ENCODE measurements around the gene SSX4. TPM values are rescaled to one million over a fixed set of nuclear protein-coding genes. Genes with fewer than 3 reads are reported as not detected.
"Not testable (repeated sequence)": the region's sequence is repeated elsewhere in the genome, so short reads cannot be mapped to it uniquely, and the experiment has no call there.

SSX4 gene
- total and polyA plus RNA-seq, 2 experiments from 2014 or later, result 0.48 TPM; not detected in 1

- not testable (repeated sequence) for H3K9me3 Mint-ChIP-seq; H3K4me3 Mint-ChIP-seq; H4K20me1 ChIP-seq (replicated peaks; ENCODE audit: insufficient read depth); H3K36me3 Mint-ChIP-seq (ENCODE audit: low read depth); H3K4me2 ChIP-seq; H3K27me3 ChIP-seq (ENCODE audit: insufficient read depth); H3K27ac Mint-ChIP-seq; H3K4me1 Mint-ChIP-seq; H3K4me3 ChIP-seq; H3F3A ChIP-seq (replicated peaks; ENCODE audit: low read depth); H2AFZ ChIP-seq; ATAC-seq; H3K27ac ChIP-seq (ENCODE audit: low read depth); H3K79me2 ChIP-seq (replicated peaks; ENCODE audit: insufficient read depth); H3K27me3 Mint-ChIP-seq (ENCODE audit: insufficient read depth, low read depth, poor library complexity); H3K4me1 ChIP-seq (ENCODE audit: insufficient read depth); DNase-seq (ENCODE audit: low spot score); H3K36me3 ChIP-seq (ENCODE audit: insufficient read depth); H3K9me2 ChIP-seq (ENCODE audit: insufficient read depth)
Observed at GRCh38 chrX:48411860-48412259, 28.5 kb downstream of the SSX4 start, which contains the start of gene SSX4B. SSX4B (minus strand) TSS chrX:48411960; CDS start chrX:48411372, 588 bp downstream.

DNA sequence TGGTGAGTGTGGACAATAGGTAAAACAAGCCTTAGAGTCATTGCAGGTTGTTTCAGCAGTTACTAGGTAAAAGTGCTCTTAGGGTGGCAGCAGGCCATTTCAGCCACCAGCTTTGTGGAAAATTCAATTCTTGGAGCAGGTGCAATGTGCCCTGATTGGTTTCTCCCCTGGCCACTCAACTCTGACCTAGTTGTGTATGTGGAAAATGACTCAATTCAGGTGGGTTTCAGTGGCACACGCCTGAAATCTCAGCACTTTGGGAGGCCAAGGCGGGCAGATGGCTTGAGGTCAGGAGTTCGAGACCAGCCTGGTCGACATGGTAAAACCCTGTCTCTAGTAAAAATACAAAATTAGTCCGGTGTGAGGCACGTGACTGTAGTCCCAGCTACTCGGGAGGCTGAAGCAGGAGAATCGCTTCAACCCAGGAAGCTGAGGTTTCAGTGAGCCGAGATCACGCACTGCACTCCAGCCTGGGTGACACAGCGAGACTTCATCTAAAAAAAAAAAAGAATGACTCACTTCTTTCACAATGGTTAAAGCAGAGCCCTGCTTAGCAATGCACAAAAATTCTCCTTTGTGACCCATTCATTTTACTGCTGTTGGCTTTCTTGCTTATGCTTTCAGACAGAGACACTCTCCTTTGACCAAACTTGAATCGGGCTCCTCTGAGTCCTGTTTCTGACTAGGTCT is 43.8 kb downstream of the SSX4 start:
- H2AFZ ChIP-seq; H3K27ac ChIP-seq (ENCODE audit: low read depth); H3F3A ChIP-seq (replicated peaks; ENCODE audit: low read depth); H3K36me3 Mint-ChIP-seq (ENCODE audit: low read depth); H3K4me1 ChIP-seq (ENCODE audit: insufficient read depth); H3K9me3 Mint-ChIP-seq; H3K27me3 ChIP-seq (ENCODE audit: insufficient read depth); H3K9me2 ChIP-seq (ENCODE audit: insufficient read depth); DNase-seq (ENCODE audit: low spot score); H3K4me3 Mint-ChIP-seq; H3K36me3 ChIP-seq (ENCODE audit: insufficient read depth); H3K27me3 Mint-ChIP-seq (ENCODE audit: insufficient read depth, low read depth, poor library complexity); H3K79me2 ChIP-seq (replicated peaks; ENCODE audit: insufficient read depth); H3K27ac Mint-ChIP-seq; H3K4me2 ChIP-seq; H4K20me1 ChIP-seq (replicated peaks; ENCODE audit: insufficient read depth); ATAC-seq; H3K4me3 ChIP-seq; H3K4me1 Mint-ChIP-seq: not testable (repeated sequence)

DNA sequence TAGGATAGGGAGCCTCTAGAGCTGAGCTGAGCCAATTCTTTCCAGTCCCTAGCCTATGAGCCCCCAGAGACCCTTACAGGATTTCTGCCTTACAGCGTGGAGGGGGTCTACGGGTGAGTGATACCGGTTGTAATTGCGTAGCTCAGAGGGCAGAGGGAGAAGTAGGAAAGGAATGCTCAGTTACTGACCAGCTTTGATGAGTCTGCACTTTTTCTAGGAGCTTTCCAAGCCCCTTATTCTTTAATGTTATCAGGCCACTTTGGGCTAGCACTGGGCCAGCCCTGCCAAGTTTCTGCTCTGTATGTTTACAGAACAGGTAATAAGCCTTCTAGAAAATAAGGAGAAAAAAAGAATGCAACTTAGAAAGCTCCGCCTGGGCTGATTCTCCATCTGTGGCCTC is 46.3 kb downstream of the SSX4 start:
- not testable (repeated sequence) for H4K20me1 ChIP-seq (replicated peaks; ENCODE audit: insufficient read depth)

GRCh38 chrX:48430166-48430565 is 46.8 kb downstream of the SSX4 start:
- H3F3A ChIP-seq (replicated peaks; ENCODE audit: low read depth); ATAC-seq; H3K4me3 Mint-ChIP-seq: not testable (repeated sequence)

More for the DNA sequence above, 46.3 kb downstream of the SSX4 start:
- not testable (repeated sequence) for H3K79me2 ChIP-seq (replicated peaks; ENCODE audit: insufficient read depth); H3F3A ChIP-seq (replicated peaks; ENCODE audit: low read depth); H3K27ac Mint-ChIP-seq; H3K27me3 Mint-ChIP-seq (ENCODE audit: insufficient read depth, low read depth, poor library complexity); H3K4me3 Mint-ChIP-seq; H3K27ac ChIP-seq (ENCODE audit: low read depth); H3K9me2 ChIP-seq (ENCODE audit: insufficient read depth); H3K36me3 Mint-ChIP-seq (ENCODE audit: low read depth); H3K4me1 ChIP-seq (ENCODE audit: insufficient read depth); H3K27me3 ChIP-seq (ENCODE audit: insufficient read depth); ATAC-seq; H3K4me1 Mint-ChIP-seq; H2AFZ ChIP-seq; H3K4me3 ChIP-seq; H3K36me3 ChIP-seq (ENCODE audit: insufficient read depth); H3K4me2 ChIP-seq
- peak; percentile 4 for DNase-seq (ENCODE audit: low spot score)
- H3K9me3 Mint-ChIP-seq, result peaks cover 16% of the 10 kb centered on the region

GRCh38 chrX:48433713-48434112 is 50.4 kb downstream of the SSX4 start:
- H3F3A ChIP-seq (replicated peaks; ENCODE audit: low read depth); H4K20me1 ChIP-seq (replicated peaks; ENCODE audit: insufficient read depth); H3K4me1 ChIP-seq (ENCODE audit: insufficient read depth); H3K4me3 ChIP-seq; ATAC-seq; H3K27me3 Mint-ChIP-seq (ENCODE audit: insufficient read depth, low read depth, poor library complexity); H3K4me3 Mint-ChIP-seq; H3K4me1 Mint-ChIP-seq; H3K27me3 ChIP-seq (ENCODE audit: insufficient read depth); H3K27ac ChIP-seq (ENCODE audit: low read depth); H3K4me2 ChIP-seq; H3K27ac Mint-ChIP-seq; DNase-seq (ENCODE audit: low spot score); H3K36me3 Mint-ChIP-seq (ENCODE audit: low read depth); H3K9me2 ChIP-seq (ENCODE audit: insufficient read depth); H3K36me3 ChIP-seq (ENCODE audit: insufficient read depth); H3K79me2 ChIP-seq (replicated peaks; ENCODE audit: insufficient read depth); H2AFZ ChIP-seq: not testable (repeated sequence)
- peaks cover 20% of the 10 kb centered on the region for H3K9me3 Mint-ChIP-seq

More at GRCh38 chrX:48430166-48430565, 46.8 kb downstream of the SSX4 start:
- H3K27me3 ChIP-seq (ENCODE audit: insufficient read depth); H3K4me1 ChIP-seq (ENCODE audit: insufficient read depth); H3K4me3 ChIP-seq; H3K27ac ChIP-seq (ENCODE audit: low read depth); H3K36me3 Mint-ChIP-seq (ENCODE audit: low read depth); H3K27me3 Mint-ChIP-seq (ENCODE audit: insufficient read depth, low read depth, poor library complexity); H3K79me2 ChIP-seq (replicated peaks; ENCODE audit: insufficient read depth); H3K9me2 ChIP-seq (ENCODE audit: insufficient read depth); H3K36me3 ChIP-seq (ENCODE audit: insufficient read depth); H3K4me1 Mint-ChIP-seq; DNase-seq (ENCODE audit: low spot score); H3K4me2 ChIP-seq; H4K20me1 ChIP-seq (replicated peaks; ENCODE audit: insufficient read depth); H3K27ac Mint-ChIP-seq; H2AFZ ChIP-seq: not testable (repeated sequence)
- H3K9me3 Mint-ChIP-seq, result peaks cover 20% of the 10 kb centered on the region

Small RNA genes within 50 kb of the gene (small RNA-seq; reads per million reads assigned to genes)
- gene AL606490.4 (ENCODE audit: low replicate concordance), result not detected
- not detected for gene AL606490.7 (ENCODE audit: low replicate concordance)
- gene AL606490.9 (ENCODE audit: low replicate concordance), result not detected

Other genes with a start within 250 kb of the SSX4 start
- gene SSX5, start 186.7 kb upstream of the SSX4 start, total RNA-seq (2014; rRNA removed; shearing (Covaris generic)), result not detected in 2 replicates
- gene SSX5, start 186.7 kb upstream of the SSX4 start, polyA plus RNA-seq (2016; fragmentation: Nextera tagmentation; extraction: Ambion mirVana), result not detected in 2 replicates
- gene SSX1, start 128.1 kb upstream of the SSX4 start, total RNA-seq (2014; rRNA removed; shearing (Covaris generic)), result not detected in 2 replicates
- not detected in 2 replicates for gene SSX1, start 128.1 kb upstream of the SSX4 start, polyA plus RNA-seq (2016; fragmentation: Nextera tagmentation; extraction: Ambion mirVana)
- gene SSX3, start 26.8 kb upstream of the SSX4 start, total RNA-seq (2014; rRNA removed; shearing (Covaris generic)), result not detected in 2 replicates
- 0.28 TPM in 1 of 2 replicates, not detected in the other for gene SSX3, start 26.8 kb upstream of the SSX4 start, polyA plus RNA-seq (2016; fragmentation: Nextera tagmentation; extraction: Ambion mirVana)
- gene SSX4B, start 28.4 kb downstream of the SSX4 start, total RNA-seq (2014; rRNA removed; shearing (Covaris generic)), result 0.19 TPM in 1 of 2 replicates, not detected in the other
- gene SSX4B, start 28.4 kb downstream of the SSX4 start, polyA plus RNA-seq (2016; fragmentation: Nextera tagmentation; extraction: Ambion mirVana), result 0.47 and 0.48 TPM in 2 replicates
- 47.0 and 47.7 TPM in 2 replicates for gene SLC38A5, start 86.7 kb downstream of the SSX4 start, total RNA-seq (2014; rRNA removed; shearing (Covaris generic))
- 20.7 and 24.6 TPM in 2 replicates for gene SLC38A5, start 86.7 kb downstream of the SSX4 start, polyA plus RNA-seq (2016; fragmentation: Nextera tagmentation; extraction: Ambion mirVana)
- gene FTSJ1, start 92.7 kb downstream of the SSX4 start, total RNA-seq (2014; rRNA removed; shearing (Covaris generic)), result 76.3 and 91.2 TPM in 2 replicates
- 38.4 and 42.8 TPM in 2 replicates for gene FTSJ1, start 92.7 kb downstream of the SSX4 start, polyA plus RNA-seq (2016; fragmentation: Nextera tagmentation; extraction: Ambion mirVana)
- gene PORCN, start 125.5 kb downstream of the SSX4 start, total RNA-seq (2014; rRNA removed; shearing (Covaris generic)), result 14.1 and 28.5 TPM in 2 replicates
- 19.4 and 22.3 TPM in 2 replicates for gene PORCN, start 125.5 kb downstream of the SSX4 start, polyA plus RNA-seq (2016; fragmentation: Nextera tagmentation; extraction: Ambion mirVana)
- gene EBP, start 138.3 kb downstream of the SSX4 start, total RNA-seq (2014; rRNA removed; shearing (Covaris generic)), result 126 and 128 TPM in 2 replicates
- gene EBP, start 138.3 kb downstream of the SSX4 start, polyA plus RNA-seq (2016; fragmentation: Nextera tagmentation; extraction: Ambion mirVana), result 169 and 176 TPM in 2 replicates
- 4.5 TPM in 2 replicates for gene TBC1D25, start 156.2 kb downstream of the SSX4 start, total RNA-seq (2014; rRNA removed; shearing (Covaris generic))
- gene TBC1D25, start 156.2 kb downstream of the SSX4 start, polyA plus RNA-seq (2016; fragmentation: Nextera tagmentation; extraction: Ambion mirVana), result 1.9 and 2.1 TPM in 2 replicates
- gene RBM3, start 190.9 kb downstream of the SSX4 start, total RNA-seq (2014; rRNA removed; shearing (Covaris generic)), result 103 and 114 TPM in 2 replicates
- gene RBM3, start 190.9 kb downstream of the SSX4 start, polyA plus RNA-seq (2016; fragmentation: Nextera tagmentation; extraction: Ambion mirVana), result 71.8 and 77.5 TPM in 2 replicates
- 24.2 and 34.9 TPM in 2 replicates for gene WDR13, start 214.0 kb downstream of the SSX4 start, total RNA-seq (2014; rRNA removed; shearing (Covaris generic))
- 19.3 and 24.9 TPM in 2 replicates for gene WDR13, start 214.0 kb downstream of the SSX4 start, polyA plus RNA-seq (2016; fragmentation: Nextera tagmentation; extraction: Ambion mirVana)

Measured in GM23338 (cell line).